ENCODE results near the gene TSPAN11.
"Not testable (repeated sequence)": the region's sequence is repeated elsewhere in the genome, so short reads cannot be mapped to it uniquely, and the experiment has no call there.

Gene TSPAN11

GRCh38 chr12:30926243-30927221, at the start of gene TSPAN11:
Gene TSPAN11 (plus strand): TSS chr12:30926748. CDS start chr12:30953992, 27,244 bp downstream.
- DNase-seq, result peak in 8 of 10 donors; percentile 31 to 92 (median 38)
- intact Hi-C loops (cut with DNase I), result no loop called here

GRCh38 chr12:30877105-30877875, 49.3 kb upstream of the TSPAN11 start:
- DNase-seq, result no peak
- intact Hi-C loops (cut with DNase I), result no loop called here

GRCh38 chr12:30878024-30878423, 48.5 kb upstream of the TSPAN11 start:
- DNase-seq, result no peak

GRCh38 chr12:30880061-30880460, 46.5 kb upstream of the TSPAN11 start:
- no peak for DNase-seq
- intact Hi-C loops (cut with DNase I), result no loop called here

More at GRCh38 chr12:30878024-30878423, 48.5 kb upstream of the TSPAN11 start:
- intact Hi-C loops (cut with DNase I), result no loop called here

- intact Hi-C loops (cut with DNase I), result no loop called here
- no peak for DNase-seq
Observed at GRCh38 chr12:30880813-30881212, 45.7 kb upstream of the TSPAN11 start.

GRCh38 chr12:30882706-30883105, 43.8 kb upstream of the TSPAN11 start:
- DNase-seq, result no peak
- intact Hi-C loops (cut with DNase I), result no loop called here

- intact Hi-C loops (cut with DNase I), result no loop called here
- no peak for DNase-seq
Observed at GRCh38 chr12:30884799-30885198, 41.7 kb upstream of the TSPAN11 start.

GRCh38 chr12:30885321-30885720, 41.2 kb upstream of the TSPAN11 start:
- intact Hi-C loops (cut with DNase I), result no loop called here
- no peak for DNase-seq

GRCh38 chr12:30887226-30887625, 39.3 kb upstream of the TSPAN11 start:
- DNase-seq, result no peak
- intact Hi-C loops (cut with DNase I), result no loop called here

GRCh38 chr12:30888241-30888640, 38.3 kb upstream of the TSPAN11 start:
- intact Hi-C loops (cut with DNase I), result no loop called here
- DNase-seq, result no peak

- DNase-seq; intact Hi-C loops (cut with DNase I): not testable (repeated sequence)
Observed at GRCh38 chr12:30894531-30894930, 32.0 kb upstream of the TSPAN11 start.

- DNase-seq, result no peak
- intact Hi-C loops (cut with DNase I), result no loop called here
Observed at GRCh38 chr12:30896461-30896860, 30.1 kb upstream of the TSPAN11 start.

- no peak for DNase-seq
- intact Hi-C loops (cut with DNase I), result no loop called here
Observed at GRCh38 chr12:30898846-30899245, 27.7 kb upstream of the TSPAN11 start.

- no peak for DNase-seq
- intact Hi-C loops (cut with DNase I), result no loop called here
Observed at GRCh38 chr12:30900351-30900750, 26.2 kb upstream of the TSPAN11 start.

GRCh38 chr12:30902001-30902400, 24.5 kb upstream of the TSPAN11 start:
- intact Hi-C loops (cut with DNase I), result no loop called here
- no peak for DNase-seq

GRCh38 chr12:30902596-30902995, 24.0 kb upstream of the TSPAN11 start:
- intact Hi-C loops (cut with DNase I), result no loop called here
- no peak for DNase-seq

GRCh38 chr12:30905463-30906009, 21.0 kb upstream of the TSPAN11 start:
- no peak for DNase-seq
- intact Hi-C loops (cut with DNase I), result no loop called here

GRCh38 chr12:30908076-30908721, 18.3 kb upstream of the TSPAN11 start:
- intact Hi-C loops (cut with DNase I), result no loop called here
- DNase-seq, result no peak

- no peak for DNase-seq
- intact Hi-C loops (cut with DNase I), result no loop called here
Observed at GRCh38 chr12:30908722-30909348, 17.7 kb upstream of the TSPAN11 start.
